WTC11 (cell line): ENCODE measurements around the gene SP140. TPM values are rescaled to one million over a fixed set of nuclear protein-coding genes. Genes with fewer than 3 reads are reported as not detected.

Experiments
- ATAC-seq: fragments of 200-7000 bp; cut with Tn5 transposase; 2 replicates; pipeline ENCODE4 v1.10.0; 2021; ENCODE audit warnings: mild to moderate bottlenecking, moderate library complexity
- CTCF ChIA-PET: fragments of 300-600 bp; sonication (Branson Sonifier 250); formaldehyde crosslinking; loops from one replicate; lab custom pipeline; 2021; ENCODE audit warnings: antibody characterized with exemption; lab: Charles Lee
- POLR2A ChIA-PET: fragments of 350-600 bp; sonication (Branson Sonifier 250); formaldehyde crosslinking; loops from one replicate; lab custom pipeline; 2021; ENCODE audit warnings: antibody characterized with exemption; lab: Charles Lee
- DNase-seq: peaks from one replicate; pipeline ENCODE4 v3.0.0; 2021; ENCODE audit warnings: low spot score
- H3K27ac Mint-ChIP-seq: 2 replicates; pipeline ENCODE4 v1.8.0; 2021; ENCODE audit warnings: mixed read lengths
- H3K27me3 Mint-ChIP-seq: 2 replicates; pipeline ENCODE4 v1.8.0; 2021; ENCODE audit warnings: low read depth, mild to moderate bottlenecking, moderate library complexity, mixed read lengths
- H3K36me3 Mint-ChIP-seq: 2 replicates; pipeline ENCODE4 v1.8.0; 2021; ENCODE audit warnings: mixed read lengths
- H3K4me1 Mint-ChIP-seq: 2 replicates; pipeline ENCODE4 v1.8.0; 2022; ENCODE audit warnings: mixed read lengths
- H3K4me3 Mint-ChIP-seq: 2 replicates; pipeline ENCODE4 v1.8.0; 2021; ENCODE audit warnings: mild to moderate bottlenecking, moderate library complexity, mixed read lengths
- H3K9me3 Mint-ChIP-seq: 2 replicates; pipeline ENCODE4 v1.8.0; 2021; ENCODE audit warnings: mixed read lengths
- ATF6 ChIP-seq: sonication (generic); formaldehyde crosslinking; IDR thresholded peaks from 2 replicates; pipeline ENCODE4 v1.8.1; 2023; ENCODE audit warnings: mild to moderate bottlenecking, missing genetic modification reagents
- FOXP1 ChIP-seq: sonication (generic); formaldehyde crosslinking; IDR thresholded peaks from 2 replicates; pipeline ENCODE4 v1.8.0; 2022; ENCODE audit warnings: missing genetic modification reagents, mild to moderate bottlenecking, moderate library complexity, borderline replicate concordance
- GABPB1 ChIP-seq: sonication (generic); formaldehyde crosslinking; IDR thresholded peaks from 2 replicates; pipeline ENCODE4 v1.8.1; 2023; ENCODE audit warnings: mild to moderate bottlenecking, missing genetic modification reagents
- GTF2I ChIP-seq: fragments of 250-450 bp; sonication (Bioruptor Pico); conservative IDR thresholded peaks from 2 replicates; pipeline ENCODE4 v1.4.0; 2021; ENCODE audit warnings: mild to moderate bottlenecking
- NFE2L1 ChIP-seq: sonication (generic); formaldehyde crosslinking; IDR thresholded peaks from 2 replicates; pipeline ENCODE4 v1.8.1; 2023; ENCODE audit warnings: missing genetic modification reagents
- PRDM15 ChIP-seq: sonication (generic); formaldehyde crosslinking; IDR thresholded peaks from 2 replicates; pipeline ENCODE4 v1.8.0; 2022; ENCODE audit warnings: missing genetic modification reagents
- TCF7 ChIP-seq: sonication (generic); formaldehyde crosslinking; IDR thresholded peaks from 2 replicates; pipeline ENCODE4 v1.8.0; 2022; ENCODE audit warnings: mild to moderate bottlenecking, low read depth, missing genetic modification reagents, moderate library complexity
- TEAD1 ChIP-seq: sonication (generic); formaldehyde crosslinking; IDR thresholded peaks from 2 replicates; pipeline ENCODE4 v1.8.0; 2022; ENCODE audit warnings: mild to moderate bottlenecking, missing genetic modification reagents
- USF1 ChIP-seq: sonication (generic); formaldehyde crosslinking; IDR thresholded peaks from 2 replicates; pipeline ENCODE4 v1.8.0; 2022; ENCODE audit warnings: mild to moderate bottlenecking, missing genetic modification reagents
- ZNF121 ChIP-seq: sonication (generic); formaldehyde crosslinking; IDR thresholded peaks from 2 replicates; pipeline ENCODE4 v1.8.0; 2023; ENCODE audit warnings: missing genetic modification reagents
- ZNF425 ChIP-seq: fragments of 250-450 bp; sonication (Bioruptor Pico); conservative IDR thresholded peaks from 2 replicates; pipeline ENCODE4 v1.9.0; 2021; ENCODE audit warnings: mild to moderate bottlenecking
- total RNA-seq: library from RNA; stranded (reverse); gene quantifications from 3 replicates; pipeline ENCODE4 v1.2.3, GENCODE V29; 2021
- TF ChIP-seq, protein P1 (sequence below): sonication (generic); formaldehyde crosslinking; IDR thresholded peaks from 2 replicates; pipeline ENCODE4 v1.8.1; 2022; ENCODE audit warnings: low read depth, mild to moderate bottlenecking, moderate library complexity, missing genetic modification reagents, borderline replicate concordance
- TF ChIP-seq, protein P2 (sequence below): sonication (generic); formaldehyde crosslinking; IDR thresholded peaks from 2 replicates; pipeline ENCODE4 v1.8.0; 2023; ENCODE audit warnings: missing genetic modification reagents, mild to moderate bottlenecking, borderline replicate concordance
- TF ChIP-seq, protein P3 (sequence below): sonication (generic); formaldehyde crosslinking; IDR thresholded peaks from 2 replicates; pipeline ENCODE4 v1.8.1; 2023; ENCODE audit warnings: mild to moderate bottlenecking, missing genetic modification reagents, borderline replicate concordance

The SP140 gene
- total RNA-seq, 1 experiment from 2014 or later = 0.66 TPM

- TF ChIP-seq ZNF425 (no peak), USF1 (no peak), GABPB1 (no peak), TEAD1 (CRISPR knock-in tag) (no peak), PRDM15 (CRISPR knock-in tag) (no peak), NFE2L1 (CRISPR knock-in tag) (no peak), GTF2I (no peak), ZNF121 (CRISPR knock-in tag) (no peak)
- TF ChIP-seq, protein P1, sequence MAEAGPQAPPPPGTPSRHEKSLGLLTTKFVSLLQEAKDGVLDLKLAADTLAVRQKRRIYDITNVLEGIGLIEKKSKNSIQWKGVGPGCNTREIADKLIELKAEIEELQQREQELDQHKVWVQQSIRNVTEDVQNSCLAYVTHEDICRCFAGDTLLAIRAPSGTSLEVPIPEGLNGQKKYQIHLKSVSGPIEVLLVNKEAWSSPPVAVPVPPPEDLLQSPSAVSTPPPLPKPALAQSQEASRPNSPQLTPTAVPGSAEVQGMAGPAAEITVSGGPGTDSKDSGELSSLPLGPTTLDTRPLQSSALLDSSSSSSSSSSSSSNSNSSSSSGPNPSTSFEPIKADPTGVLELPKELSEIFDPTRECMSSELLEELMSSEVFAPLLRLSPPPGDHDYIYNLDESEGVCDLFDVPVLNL (CRISPR knock-in tag) = no peak
- TF ChIP-seq, all 79 proteins: peak for 0
Observed at GRCh38 chr2:230335461-230335863, 109.9 kb downstream of the SP140 start (continued).

DNA sequence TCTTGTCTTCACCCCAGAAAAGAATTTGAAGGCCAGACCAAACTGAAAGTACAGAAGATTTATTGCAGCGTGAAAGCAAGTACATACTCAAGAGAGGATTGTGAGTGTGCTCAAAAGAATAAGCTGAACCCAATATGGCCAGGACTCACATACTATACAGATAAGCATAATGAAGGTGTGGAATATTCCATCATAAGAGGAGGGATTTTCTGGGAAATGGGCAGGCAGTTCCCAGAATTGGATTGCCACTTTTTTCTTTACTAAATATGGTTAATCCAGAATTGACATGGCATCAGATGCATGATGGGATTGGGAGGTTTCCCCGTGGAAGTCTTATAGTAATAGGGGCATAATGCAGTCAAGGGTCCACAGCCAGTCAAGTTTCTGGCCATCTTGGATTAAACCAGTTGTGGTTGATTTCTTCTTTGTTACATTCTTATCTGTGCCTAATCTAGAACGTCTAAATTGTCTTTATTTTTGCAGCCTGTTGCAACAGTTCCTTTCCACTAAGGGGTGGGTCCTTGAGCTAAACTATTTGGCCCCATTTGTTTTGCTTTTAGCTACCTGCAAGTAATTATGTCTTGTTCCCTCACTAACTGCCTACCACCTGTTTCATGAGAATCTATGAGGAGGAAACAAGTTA, 110.4 kb downstream of the SP140 start:
- no peak overlapping the region for H3K4me3 Mint-ChIP-seq
- H3K27me3 Mint-ChIP-seq = no peaks in the 10 kb centered on the region
- DNase-seq = no peak
- H3K27ac Mint-ChIP-seq = no peak overlapping the region
- CTCF ChIA-PET = no interaction called here
- ATAC-seq = no peak
- H3K4me1 Mint-ChIP-seq = peaks cover 7% of the 10 kb centered on the region
- no peaks in the 10 kb centered on the region; the same call in 1 of the 2 replicates for H3K36me3 Mint-ChIP-seq
- H3K9me3 Mint-ChIP-seq = peaks cover 19% of the 10 kb centered on the region
- POLR2A ChIA-PET = no interaction called here
- TF ChIP-seq, protein P2, sequence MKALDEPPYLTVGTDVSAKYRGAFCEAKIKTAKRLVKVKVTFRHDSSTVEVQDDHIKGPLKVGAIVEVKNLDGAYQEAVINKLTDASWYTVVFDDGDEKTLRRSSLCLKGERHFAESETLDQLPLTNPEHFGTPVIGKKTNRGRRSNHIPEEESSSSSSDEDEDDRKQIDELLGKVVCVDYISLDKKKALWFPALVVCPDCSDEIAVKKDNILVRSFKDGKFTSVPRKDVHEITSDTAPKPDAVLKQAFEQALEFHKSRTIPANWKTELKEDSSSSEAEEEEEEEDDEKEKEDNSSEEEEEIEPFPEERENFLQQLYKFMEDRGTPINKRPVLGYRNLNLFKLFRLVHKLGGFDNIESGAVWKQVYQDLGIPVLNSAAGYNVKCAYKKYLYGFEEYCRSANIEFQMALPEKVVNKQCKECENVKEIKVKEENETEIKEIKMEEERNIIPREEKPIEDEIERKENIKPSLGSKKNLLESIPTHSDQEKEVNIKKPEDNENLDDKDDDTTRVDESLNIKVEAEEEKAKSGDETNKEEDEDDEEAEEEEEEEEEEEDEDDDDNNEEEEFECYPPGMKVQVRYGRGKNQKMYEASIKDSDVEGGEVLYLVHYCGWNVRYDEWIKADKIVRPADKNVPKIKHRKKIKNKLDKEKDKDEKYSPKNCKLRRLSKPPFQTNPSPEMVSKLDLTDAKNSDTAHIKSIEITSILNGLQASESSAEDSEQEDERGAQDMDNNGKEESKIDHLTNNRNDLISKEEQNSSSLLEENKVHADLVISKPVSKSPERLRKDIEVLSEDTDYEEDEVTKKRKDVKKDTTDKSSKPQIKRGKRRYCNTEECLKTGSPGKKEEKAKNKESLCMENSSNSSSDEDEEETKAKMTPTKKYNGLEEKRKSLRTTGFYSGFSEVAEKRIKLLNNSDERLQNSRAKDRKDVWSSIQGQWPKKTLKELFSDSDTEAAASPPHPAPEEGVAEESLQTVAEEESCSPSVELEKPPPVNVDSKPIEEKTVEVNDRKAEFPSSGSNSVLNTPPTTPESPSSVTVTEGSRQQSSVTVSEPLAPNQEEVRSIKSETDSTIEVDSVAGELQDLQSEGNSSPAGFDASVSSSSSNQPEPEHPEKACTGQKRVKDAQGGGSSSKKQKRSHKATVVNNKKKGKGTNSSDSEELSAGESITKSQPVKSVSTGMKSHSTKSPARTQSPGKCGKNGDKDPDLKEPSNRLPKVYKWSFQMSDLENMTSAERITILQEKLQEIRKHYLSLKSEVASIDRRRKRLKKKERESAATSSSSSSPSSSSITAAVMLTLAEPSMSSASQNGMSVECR = no peak
- TF ChIP-seq NFE2L1 (CRISPR knock-in tag) = no peak
- TF ChIP-seq FOXP1 (CRISPR knock-in tag) = no peak
- TF ChIP-seq, protein P3, sequence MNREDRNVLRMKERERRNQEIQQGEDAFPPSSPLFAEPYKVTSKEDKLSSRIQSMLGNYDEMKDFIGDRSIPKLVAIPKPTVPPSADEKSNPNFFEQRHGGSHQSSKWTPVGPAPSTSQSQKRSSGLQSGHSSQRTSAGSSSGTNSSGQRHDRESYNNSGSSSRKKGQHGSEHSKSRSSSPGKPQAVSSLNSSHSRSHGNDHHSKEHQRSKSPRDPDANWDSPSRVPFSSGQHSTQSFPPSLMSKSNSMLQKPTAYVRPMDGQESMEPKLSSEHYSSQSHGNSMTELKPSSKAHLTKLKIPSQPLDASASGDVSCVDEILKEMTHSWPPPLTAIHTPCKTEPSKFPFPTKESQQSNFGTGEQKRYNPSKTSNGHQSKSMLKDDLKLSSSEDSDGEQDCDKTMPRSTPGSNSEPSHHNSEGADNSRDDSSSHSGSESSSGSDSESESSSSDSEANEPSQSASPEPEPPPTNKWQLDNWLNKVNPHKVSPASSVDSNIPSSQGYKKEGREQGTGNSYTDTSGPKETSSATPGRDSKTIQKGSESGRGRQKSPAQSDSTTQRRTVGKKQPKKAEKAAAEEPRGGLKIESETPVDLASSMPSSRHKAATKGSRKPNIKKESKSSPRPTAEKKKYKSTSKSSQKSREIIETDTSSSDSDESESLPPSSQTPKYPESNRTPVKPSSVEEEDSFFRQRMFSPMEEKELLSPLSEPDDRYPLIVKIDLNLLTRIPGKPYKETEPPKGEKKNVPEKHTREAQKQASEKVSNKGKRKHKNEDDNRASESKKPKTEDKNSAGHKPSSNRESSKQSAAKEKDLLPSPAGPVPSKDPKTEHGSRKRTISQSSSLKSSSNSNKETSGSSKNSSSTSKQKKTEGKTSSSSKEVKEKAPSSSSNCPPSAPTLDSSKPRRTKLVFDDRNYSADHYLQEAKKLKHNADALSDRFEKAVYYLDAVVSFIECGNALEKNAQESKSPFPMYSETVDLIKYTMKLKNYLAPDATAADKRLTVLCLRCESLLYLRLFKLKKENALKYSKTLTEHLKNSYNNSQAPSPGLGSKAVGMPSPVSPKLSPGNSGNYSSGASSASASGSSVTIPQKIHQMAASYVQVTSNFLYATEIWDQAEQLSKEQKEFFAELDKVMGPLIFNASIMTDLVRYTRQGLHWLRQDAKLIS (CRISPR knock-in tag) = no peak
- no peak for TF ChIP-seq ATF6 (CRISPR knock-in tag)
- no peak for TF ChIP-seq TCF7 (CRISPR knock-in tag)
- TF ChIP-seq, all 79 proteins: peak for 0
